GM12878 (cell line): Measurements from ENCODE around the gene OCA2.

Experiments used
- EP300 ChIP-seq, 2 experiments: fragments of 150-350 bp in 1 of 2; IDR thresholded peaks; 2 replicates each; pipeline ENCODE4 v1.6.1; 2011 to 2012; ENCODE audit warnings: low read depth in 2 of 2, low read length in 2 of 2, borderline replicate concordance in 1 of 2, improper control_type of control experiment in 1 of 2, inconsistent platforms in 1 of 2; ENCODE audit not compliant: control insufficient read depth in 1 of 2
- PBX3 ChIP-seq: IDR thresholded peaks from 2 replicates; pipeline ENCODE4 v1.6.1; 2011; ENCODE audit warnings: mild to moderate bottlenecking, low read depth, low read length, moderate library complexity; ENCODE audit not compliant: insufficient replicate concordance
- POLR2A ChIP-seq: IDR thresholded peaks from 2 replicates; pipeline ENCODE4 v1.6.1; 2011; ENCODE audit warnings: low read depth, mild to moderate bottlenecking, low read length
- POLR2AphosphoS2 ChIP-seq: IDR thresholded peaks from 2 replicates; pipeline ENCODE4 v1.6.1; 2011; ENCODE audit warnings: low read depth, mild to moderate bottlenecking, low read length, improper control_type of control experiment, moderate library complexity
- REST ChIP-seq: IDR thresholded peaks from 2 replicates; pipeline ENCODE4 v1.6.1; 2012; ENCODE audit warnings: mild to moderate bottlenecking, low read depth, low read length
- SIX5 ChIP-seq: IDR thresholded peaks from 2 replicates; pipeline ENCODE4 v1.6.1; 2011; ENCODE audit warnings: mild to moderate bottlenecking, low read depth, low read length, moderate library complexity; ENCODE audit not compliant: severe bottlenecking
- YY1 ChIP-seq: IDR thresholded peaks from 2 replicates; pipeline ENCODE4 v1.6.1; 2011; ENCODE audit warnings: low read depth, mild to moderate bottlenecking, low read length
- ZBTB4 ChIP-seq: fragments of 450-650 bp; formaldehyde crosslinking; IDR thresholded peaks from 2 replicates; pipeline ENCODE4 v1.4.0; 2022; ENCODE audit warnings: mild to moderate bottlenecking, moderate library complexity

GRCh38 chr15:28013976-28014375 lies 85.1 kb downstream of the OCA2 start:
- TF ChIP-seq YY1 (no peak), PBX3 (no peak), POLR2AphosphoS2 (no peak), EP300 (IDR thresholded peaks at IDR 0.05; ENCODE audit: borderline replicate concordance in 1 of 2, control insufficient read depth in 1 of 2, low read depth in 2 of 2, low read length in 2 of 2) (no peak), ZBTB4 (CRISPR knock-in tag) (no peak), SIX5 (no peak), REST (no peak), POLR2A (no peak)
